Neuronal stem cell (in vitro differentiated cells): Measurements from ENCODE around the gene MCC.

ENCODE experiments used
- DNase-seq: peaks from one replicate; pipeline ENCODE4 v3.0.0-alpha.2; 2013; ENCODE audit warnings: low spot score
- H2AFZ ChIP-seq: one replicate; pipeline ENCODE4 v1.6.1; 2013; ENCODE audit warnings: mild to moderate bottlenecking, low read length, inconsistent platforms
- H2AK5ac ChIP-seq: 2 replicates; pipeline ENCODE4 v1.6.1; 2013; ENCODE audit warnings: low read depth, mild to moderate bottlenecking, inconsistent platforms, low read length, moderate library complexity, mixed read lengths
- H2BK120ac ChIP-seq: 2 replicates; pipeline ENCODE4 v1.6.1; 2013; ENCODE audit warnings: low read depth, mild to moderate bottlenecking, inconsistent platforms, low read length, moderate library complexity, mixed read lengths
- H2BK12ac ChIP-seq: one replicate; pipeline ENCODE4 v1.6.1; 2013; ENCODE audit warnings: low read length, inconsistent platforms
- H2BK15ac ChIP-seq: 2 replicates; pipeline ENCODE4 v1.6.1; 2013; ENCODE audit warnings: mild to moderate bottlenecking, low read length, inconsistent platforms, mixed read lengths
- H2BK5ac ChIP-seq: one replicate; pipeline ENCODE4 v1.6.1; 2013; ENCODE audit warnings: inconsistent platforms, mild to moderate bottlenecking, low read length, moderate library complexity
- H3K14ac ChIP-seq: one replicate; pipeline ENCODE4 v1.6.1; 2013; ENCODE audit warnings: low read length, inconsistent platforms
- H3K18ac ChIP-seq: 2 replicates; pipeline ENCODE4 v1.6.1; 2013; ENCODE audit warnings: low read length, inconsistent platforms
- H3K23ac ChIP-seq: 2 replicates; pipeline ENCODE4 v1.6.1; 2013; ENCODE audit warnings: low read depth, mild to moderate bottlenecking, mixed read lengths, low read length, inconsistent platforms; ENCODE audit not compliant: poor library complexity
- H3K27ac ChIP-seq: replicated peaks from 3 replicates; pipeline ENCODE4 v1.5.1; 2013; ENCODE audit warnings: low read length, inconsistent platforms
- H3K27me3 ChIP-seq, 3 experiments: 2 replicates each; pipeline ENCODE4 v1.6.1; 2013; ENCODE audit warnings: low read length in 3 of 3, mild to moderate bottlenecking in 2 of 3, inconsistent platforms in 1 of 3, low read depth in 1 of 3, mixed read lengths in 1 of 3, moderate library complexity in 1 of 3; ENCODE audit not compliant: control insufficient read depth in 3 of 3, insufficient read depth in 3 of 3
- H3K36me3 ChIP-seq, 2 donors: replicated peaks in 1 of 2; 2 replicates each; pipeline ENCODE4 v1.6.1; 2013; ENCODE audit warnings: low read length in 2 of 2; ENCODE audit not compliant: control insufficient read depth in 2 of 2, insufficient read depth in 2 of 2
- H3K4ac ChIP-seq: 2 replicates; pipeline ENCODE4 v1.6.1; 2013; ENCODE audit warnings: inconsistent platforms, mild to moderate bottlenecking, low read length, moderate library complexity
- H3K4me1 ChIP-seq, 2 donors: 1 replicate in 1 of 2; 2 replicates in 1 of 2; pipeline ENCODE4 v1.6.1; 2013; ENCODE audit warnings: low read length in 2 of 2, low read depth in 1 of 2; ENCODE audit not compliant: control insufficient read depth in 2 of 2, insufficient read depth in 1 of 2
- H3K4me2 ChIP-seq: one replicate; pipeline ENCODE4 v1.6.1; 2013; ENCODE audit warnings: mild to moderate bottlenecking, low read length, inconsistent platforms; ENCODE audit not compliant: insufficient read depth, poor library complexity, severe bottlenecking
- H3K4me3 ChIP-seq, 2 donors: 2 replicates each; pipeline ENCODE4 v1.5.1; 2013; ENCODE audit warnings: low read length in 2 of 2, mild to moderate bottlenecking in 2 of 2, inconsistent platforms in 1 of 2, moderate library complexity in 1 of 2
- H3K79me1 ChIP-seq: one replicate; pipeline ENCODE4 v1.6.1; 2013; ENCODE audit warnings: low read depth, mild to moderate bottlenecking, inconsistent platforms, low read length, moderate library complexity
- H3K9ac ChIP-seq: one replicate; pipeline ENCODE4 v1.6.1; 2013; ENCODE audit warnings: mild to moderate bottlenecking, low read depth, low read length, inconsistent platforms; ENCODE audit not compliant: poor library complexity
- H3K9me3 ChIP-seq, 2 donors: replicated peaks in 1 of 2; 2 replicates each; pipeline versions ENCODE3 to v1.6.1; 2013; ENCODE audit warnings: low read length in 2 of 2, mild to moderate bottlenecking in 2 of 2, inconsistent platforms in 1 of 2, low read depth in 1 of 2, mixed read lengths in 1 of 2, moderate library complexity in 1 of 2; ENCODE audit not compliant: control insufficient read depth in 2 of 2, insufficient read depth in 1 of 2
- H4K8ac ChIP-seq: one replicate; pipeline ENCODE4 v1.6.1; 2013; ENCODE audit warnings: low read depth, mild to moderate bottlenecking, inconsistent platforms, low read length, moderate library complexity
- H4K91ac ChIP-seq: one replicate; pipeline ENCODE4 v1.6.1; 2013; ENCODE audit warnings: low read length, low read depth, mild to moderate bottlenecking, inconsistent platforms; ENCODE audit not compliant: poor library complexity
- WGBS, 2 donors: extraction: QIAGEN DNeasy Blood & Tissue Kit; methylation state at CpG; one replicate each; pipeline ENCODE4 v1.1.7; 2013; ENCODE audit warnings: missing lambda C conversion rate in 2 of 2, mixed read lengths in 1 of 2; ENCODE audit not compliant: insufficient read length in 2 of 2, insufficient replicate concordance in 1 of 2; ENCODE audit errors: extremely low coverage in 2 of 2; 5-methylcytosine and 5-hydroxymethylcytosine counted together

MCC gene

DNA sequence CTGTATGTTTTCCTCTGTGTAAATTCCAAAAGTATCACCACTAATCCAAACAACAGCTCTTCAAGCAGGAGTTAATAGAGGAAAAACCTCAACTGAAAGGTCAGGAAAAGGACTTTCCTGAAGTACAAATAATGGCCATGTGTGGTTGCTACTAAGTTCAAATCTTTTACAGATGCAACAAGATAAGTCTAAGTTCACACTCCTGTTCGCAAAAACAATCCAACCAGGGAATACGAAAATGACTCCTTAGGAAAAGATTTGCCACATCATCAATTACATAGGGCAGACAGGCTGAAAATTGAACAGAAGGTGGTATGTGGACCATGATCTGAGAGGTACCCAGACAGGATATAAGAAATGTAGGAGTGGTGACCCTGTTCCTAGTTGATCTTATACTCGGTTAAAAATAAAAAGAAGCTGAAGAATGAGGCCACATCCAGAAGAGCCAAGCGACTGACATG, 263.6 kb downstream of the MCC start:
- Histone ChIP-seq H3K9me3 (peaks cover 2 to 19% of the 10 kb centered on the region in 2 donors), H3K4me1 (peaks cover 0 to 5% of the 10 kb centered on the region in 2 donors), H4K8ac (no peak overlapping the region), H3K18ac (no peak overlapping the region), H2BK120ac (no peak overlapping the region), H3K23ac (no peak overlapping the region), H2BK5ac (no peak overlapping the region), H3K4me3 (no peak overlapping the region), H3K4ac (no peak overlapping the region), H3K27me3 (no peaks in the 10 kb centered on the region), H2AFZ (no peak overlapping the region), H3K14ac (no peak overlapping the region), H3K27ac (no peak overlapping the region), H4K91ac (no peak overlapping the region), H3K4me2 (no peak overlapping the region), H2BK12ac (no peak overlapping the region), H2AK5ac (no peak overlapping the region), H3K9ac (no peak overlapping the region), H3K79me1 (no peaks in the 10 kb centered on the region), H2BK15ac (no peak overlapping the region), H3K36me3 (no peaks in the 10 kb centered on the region)
- no CpG with 5 or more reads among the region's 4 CpGs for WGBS, 2 donors
- DNase-seq, result no peak

DNA sequence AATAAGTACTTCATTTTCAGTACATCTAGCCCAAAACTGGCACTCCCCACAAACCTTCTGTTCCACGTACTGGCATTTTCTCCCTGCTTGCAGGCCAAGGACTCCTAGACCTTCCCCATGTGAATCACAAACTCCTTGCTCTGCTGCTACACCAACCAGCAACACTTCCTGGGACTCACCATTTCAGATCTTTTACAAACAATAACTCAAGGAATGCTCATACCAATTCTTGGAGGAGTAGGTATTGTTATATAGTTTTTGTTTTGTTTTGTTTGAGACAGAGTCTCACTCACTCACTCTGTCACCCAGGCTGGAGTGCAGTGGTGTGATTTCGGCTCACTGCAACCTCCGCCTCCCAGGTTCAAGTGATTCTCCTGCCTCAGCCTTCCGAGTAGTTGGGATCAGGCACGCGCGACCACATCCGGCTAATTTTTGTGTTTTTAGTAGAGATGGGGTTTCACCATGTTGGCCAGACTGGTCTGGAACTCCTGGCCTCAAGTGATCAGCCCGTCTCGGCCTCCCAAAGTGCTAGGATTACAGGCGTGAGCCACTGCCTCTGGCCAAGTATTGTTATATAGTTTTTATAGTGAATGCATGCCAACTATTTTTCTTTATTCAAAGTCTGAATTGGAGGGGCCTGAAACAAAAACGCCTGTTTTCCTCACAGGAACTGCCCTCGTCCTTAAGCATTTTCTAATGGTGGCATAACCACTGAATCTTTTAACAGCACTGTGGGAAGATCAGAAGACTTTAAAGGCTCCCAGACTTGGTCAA, 264.2 kb downstream of the MCC start:
- H2BK12ac ChIP-seq, result no peak overlapping the region
- H4K91ac ChIP-seq, result no peak overlapping the region
- H2BK15ac ChIP-seq, result no peak overlapping the region
- no peaks in the 10 kb centered on the region for H3K27me3 ChIP-seq
- no peak overlapping the region for H3K4me3 ChIP-seq
- no peak overlapping the region for H3K4ac ChIP-seq
- H2AK5ac ChIP-seq, result no peak overlapping the region
- WGBS, 2 donors, result no CpG with 5 or more reads among the region's 13 CpGs
- no peak overlapping the region for H2BK5ac ChIP-seq
- H3K36me3 ChIP-seq, result no peaks in the 10 kb centered on the region
- H2BK120ac ChIP-seq, result no peak overlapping the region
- DNase-seq, result no peak
- H3K18ac ChIP-seq, result no peak overlapping the region
- no peak overlapping the region for H3K9ac ChIP-seq
- H3K23ac ChIP-seq, result no peak overlapping the region
- H3K14ac ChIP-seq, result no peak overlapping the region
- H3K4me1 ChIP-seq, result peaks cover 0 to 11% of the 10 kb centered on the region in 2 donors
- no peak overlapping the region for H3K4me2 ChIP-seq
- H2AFZ ChIP-seq, result no peak overlapping the region
- no peaks in the 10 kb centered on the region for H3K79me1 ChIP-seq
- H4K8ac ChIP-seq, result no peak overlapping the region
- no peak overlapping the region for H3K27ac ChIP-seq
- peaks cover 2 to 19% of the 10 kb centered on the region in 2 donors for H3K9me3 ChIP-seq

DNA sequence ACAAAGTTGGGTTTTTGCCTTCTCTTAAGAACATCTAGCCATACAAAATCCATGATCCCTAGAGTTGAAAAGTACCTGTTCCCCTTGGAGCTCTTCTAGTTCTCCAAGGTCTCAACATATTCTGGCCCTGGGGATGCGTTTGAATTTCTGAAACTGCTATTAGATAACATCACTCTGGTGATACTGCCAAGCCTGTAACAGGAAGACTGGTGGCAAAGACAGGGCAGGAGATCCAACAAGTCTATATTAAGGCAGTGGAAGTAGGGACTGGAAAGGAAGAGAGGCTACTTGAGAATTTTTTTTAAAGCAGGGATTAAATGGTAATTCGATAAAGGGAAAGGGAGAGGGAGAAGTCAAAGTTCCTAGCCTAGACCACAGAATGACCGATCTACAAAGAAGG, 264.9 kb downstream of the MCC start:
- WGBS, 2 donors, result 100% methylated on average over 1 of the region's 3 CpGs; no CpG with 5 or more reads in 1 of the 2 donors
- H3K18ac ChIP-seq, result no peak overlapping the region

DNA sequence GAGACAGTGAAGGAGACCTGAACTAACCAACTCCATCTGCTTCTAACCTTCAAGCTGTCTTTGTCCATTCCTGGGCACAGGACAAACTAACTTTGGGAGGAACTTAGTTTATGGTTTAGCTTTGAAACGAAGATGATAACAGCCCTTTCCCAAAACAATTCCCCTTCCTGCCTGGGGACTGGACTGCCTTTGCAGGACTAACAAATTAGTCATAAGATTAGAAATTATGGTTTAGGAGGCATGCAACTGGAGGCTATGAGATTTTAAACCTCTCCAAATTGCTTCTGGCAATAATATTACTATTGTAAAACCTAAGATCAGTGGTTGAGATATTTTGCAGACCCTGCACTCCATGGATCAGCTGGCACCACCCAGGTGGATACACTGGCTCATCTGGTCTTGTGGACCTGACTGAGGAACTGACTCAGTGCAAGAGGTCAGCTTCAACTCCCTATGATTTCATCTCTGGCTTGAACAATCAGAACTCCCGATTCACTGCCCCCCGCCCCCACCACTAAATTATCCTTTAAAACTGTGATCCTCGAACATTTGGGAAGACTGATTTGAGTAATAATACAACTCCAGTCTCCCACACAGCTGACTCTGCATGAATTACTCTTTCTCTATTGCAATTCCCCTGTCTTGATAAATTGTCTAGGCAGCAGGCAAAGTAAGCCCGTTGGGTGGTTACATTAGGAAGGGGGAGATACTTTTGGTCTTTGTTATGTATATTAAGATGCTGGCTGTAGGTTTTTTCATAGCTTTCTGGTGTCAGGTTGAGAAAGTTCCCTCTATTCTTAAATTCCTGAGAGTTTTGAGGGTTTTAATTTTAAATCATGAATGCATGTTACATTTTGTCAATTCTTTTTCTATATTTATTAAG, 266.7 kb downstream of the MCC start:
- Histone ChIP-seq H2BK120ac (no peak overlapping the region), H3K4me2 (no peak overlapping the region), H2AFZ (no peak overlapping the region), H3K18ac (no peak overlapping the region), H4K91ac (no peak overlapping the region), H3K4me1 (peaks cover 9 to 29% of the 10 kb centered on the region in 2 donors), H3K36me3 (no peaks in the 10 kb centered on the region), H3K9ac (no peak overlapping the region), H2BK5ac (no peak overlapping the region), H3K23ac (no peak overlapping the region), H3K14ac (no peak overlapping the region), H3K27ac (no peak overlapping the region), H2BK12ac (no peak overlapping the region), H3K79me1 (no peaks in the 10 kb centered on the region), H2BK15ac (no peak overlapping the region), H3K27me3 (peaks cover 0 to 1% (median 0%) of the 10 kb centered on the region in 3 experiments), H3K4ac (no peak overlapping the region), H3K9me3 (peaks cover 2 to 19% of the 10 kb centered on the region in 2 donors), H4K8ac (no peak overlapping the region), H2AK5ac (no peak overlapping the region), H3K4me3 (no peak overlapping the region)
- no peak for DNase-seq
- no CpG with 5 or more reads among the region's 5 CpGs for WGBS, 2 donors

More for the DNA sequence above, 264.9 kb downstream of the MCC start:
- H2BK12ac ChIP-seq, result no peak overlapping the region
- H3K79me1 ChIP-seq, result no peaks in the 10 kb centered on the region
- no peak overlapping the region for H3K4me2 ChIP-seq
- H2AFZ ChIP-seq, result no peak overlapping the region
- no peak overlapping the region for H4K91ac ChIP-seq
- H2BK15ac ChIP-seq, result no peak overlapping the region
- no peaks in the 10 kb centered on the region for H3K36me3 ChIP-seq
- no peak overlapping the region for H3K14ac ChIP-seq
- H3K27me3 ChIP-seq, result no peaks in the 10 kb centered on the region
- no peak overlapping the region for H3K23ac ChIP-seq
- no peak overlapping the region for H2AK5ac ChIP-seq
- H3K27ac ChIP-seq, result no peak overlapping the region
- H3K9me3 ChIP-seq, result peaks cover 2 to 19% of the 10 kb centered on the region in 2 donors
- no peak for DNase-seq
- no peak overlapping the region for H2BK5ac ChIP-seq
- no peak overlapping the region for H3K4me3 ChIP-seq
- no peak overlapping the region for H2BK120ac ChIP-seq
- H4K8ac ChIP-seq, result no peak overlapping the region
- H3K4me1 ChIP-seq, result peaks cover under 1 to 17% of the 10 kb centered on the region in 2 donors
- no peak overlapping the region for H3K9ac ChIP-seq
- H3K4ac ChIP-seq, result no peak overlapping the region
